Epithelial cell of esophagus (primary cell): ENCODE data around the gene C12orf57.

ENCODE experiments used
- DNase-seq: peaks from one replicate; pipeline ENCODE4 v3.0.0; 2010; ENCODE audit warnings: low read depth
- H3K4me3 ChIP-seq: 2 replicates; pipeline ENCODE4 v1.5.1; 2011; ENCODE audit warnings: mild to moderate bottlenecking, low read length, control low read depth
- CTCF ChIP-seq: IDR thresholded peaks from 2 replicates; pipeline ENCODE4 v1.5.1; 2011; ENCODE audit warnings: low read depth, mild to moderate bottlenecking, low read length, control low read depth, inconsistent platforms; ENCODE audit not compliant: insufficient read depth; ENCODE audit errors: missing control alignments

The C12orf57 gene

GRCh38 chr12:6964605-6965025 is 20.8 kb downstream of the C12orf57 start:
- H3K4me3 ChIP-seq = peak overlapping the region; percentile 98
- no peak for DNase-seq
- TF ChIP-seq CTCF = no peak

- DNase-seq = peak; percentile 94
- peak overlapping the region; percentile 98 for H3K4me3 ChIP-seq
- TF ChIP-seq CTCF = peak; percentile 89
Observed at GRCh38 chr12:6965026-6965661, 21.3 kb downstream of the C12orf57 start.

- H3K4me3 ChIP-seq = no peak overlapping the region
- DNase-seq = no peak
- TF ChIP-seq CTCF = no peak
Observed at GRCh38 chr12:6965714-6966113, 21.9 kb downstream of the C12orf57 start.

- no peak for TF ChIP-seq CTCF
- no peak for DNase-seq
- no peak overlapping the region for H3K4me3 ChIP-seq
Observed at GRCh38 chr12:6966351-6966750, 22.5 kb downstream of the C12orf57 start.

- TF ChIP-seq CTCF = no peak
- no peak overlapping the region for H3K4me3 ChIP-seq
- DNase-seq = no peak
Observed at GRCh38 chr12:6967651-6968100, 23.9 kb downstream of the C12orf57 start.

- TF ChIP-seq CTCF = no peak
- no peak for DNase-seq
- H3K4me3 ChIP-seq = no peak overlapping the region
Observed at GRCh38 chr12:6968426-6968825, 24.6 kb downstream of the C12orf57 start.

GRCh38 chr12:6970096-6970527 is 26.3 kb downstream of the C12orf57 start:
- TF ChIP-seq CTCF = no peak
- peak overlapping the region; percentile 100 for H3K4me3 ChIP-seq
- DNase-seq = no peak
